Mucosa of rectum (tissue), 2 donors: ENCODE measurements around the gene PDE7B.

Experiments
- H3K27ac ChIP-seq, 2 donors: one replicate each; pipeline ENCODE4 v1.7.0; 2013; ENCODE audit warnings: inconsistent platforms in 2 of 2, low read depth in 2 of 2, low read length in 2 of 2
- H3K27me3 ChIP-seq, 2 donors: one replicate each; pipeline ENCODE4 v1.7.0; 2013; ENCODE audit warnings: low read length in 2 of 2; ENCODE audit not compliant: control insufficient read depth in 2 of 2, insufficient read depth in 2 of 2
- H3K36me3 ChIP-seq, 2 donors: one replicate each; pipeline ENCODE4 v1.7.0; 2013; ENCODE audit warnings: low read length in 2 of 2; ENCODE audit not compliant: control insufficient read depth in 2 of 2, insufficient read depth in 2 of 2
- H3K4me1 ChIP-seq, 2 donors: one replicate each; pipeline ENCODE4 v1.7.0; 2013; ENCODE audit warnings: low read length in 2 of 2, mild to moderate bottlenecking in 1 of 2; ENCODE audit not compliant: control insufficient read depth in 2 of 2, insufficient read depth in 2 of 2
- H3K4me3 ChIP-seq, 2 donors: one replicate each; pipeline ENCODE4 v1.7.0; 2013; ENCODE audit warnings: low read length in 2 of 2
- H3K9ac ChIP-seq, 2 donors: one replicate each; pipeline ENCODE4 v1.7.0; 2013; ENCODE audit warnings: low read length in 2 of 2, low read depth in 1 of 2, mild to moderate bottlenecking in 1 of 2
- H3K9me3 ChIP-seq, 2 donors: one replicate each; pipeline ENCODE4 v1.7.0; 2013; ENCODE audit warnings: low read length in 2 of 2; ENCODE audit not compliant: control insufficient read depth in 2 of 2
- donor health status: healthy.
- donor health status: Normal muscosa, but diverticular disease.

Gene PDE7B

GRCh38 chr6:136086686-136087085 lies 235.2 kb downstream of the PDE7B start:
- Histone ChIP-seq H3K9me3 (no peaks in the 10 kb centered on the region), H3K4me1 (no peaks in the 10 kb centered on the region), H3K4me3 (no peak overlapping the region), H3K27me3 (no peaks in the 10 kb centered on the region), H3K27ac (peak overlapping the region in 1 of 2 donors; percentile 10), H3K9ac (no peak overlapping the region), H3K36me3 (no peaks in the 10 kb centered on the region)

GRCh38 chr6:136087986-136088385 lies 236.5 kb downstream of the PDE7B start:
- H3K27me3 ChIP-seq = no peaks in the 10 kb centered on the region
- H3K9me3 ChIP-seq = no peaks in the 10 kb centered on the region
- H3K27ac ChIP-seq = no peak overlapping the region
- no peaks in the 10 kb centered on the region for H3K36me3 ChIP-seq
- no peak overlapping the region for H3K4me3 ChIP-seq
- H3K4me1 ChIP-seq = no peaks in the 10 kb centered on the region
- H3K9ac ChIP-seq = no peak overlapping the region

- H3K27me3 ChIP-seq = no peaks in the 10 kb centered on the region
- H3K4me1 ChIP-seq = no peaks in the 10 kb centered on the region
- no peaks in the 10 kb centered on the region for H3K36me3 ChIP-seq
- no peak overlapping the region for H3K9ac ChIP-seq
- H3K27ac ChIP-seq = no peak overlapping the region
- H3K4me3 ChIP-seq = no peak overlapping the region
- H3K9me3 ChIP-seq = no peaks in the 10 kb centered on the region
These were observed 237.2 kb downstream of the PDE7B start for GRCh38 chr6:136088693-136089092.

- Histone ChIP-seq H3K27me3 (no peaks in the 10 kb centered on the region), H3K9ac (no peak overlapping the region), H3K27ac (no peak overlapping the region), H3K4me3 (no peak overlapping the region), H3K4me1 (no peaks in the 10 kb centered on the region), H3K36me3 (no peaks in the 10 kb centered on the region), H3K9me3 (no peaks in the 10 kb centered on the region)
These were observed 238.4 kb downstream of the PDE7B start for GRCh38 chr6:136089876-136090275.

DNA sequence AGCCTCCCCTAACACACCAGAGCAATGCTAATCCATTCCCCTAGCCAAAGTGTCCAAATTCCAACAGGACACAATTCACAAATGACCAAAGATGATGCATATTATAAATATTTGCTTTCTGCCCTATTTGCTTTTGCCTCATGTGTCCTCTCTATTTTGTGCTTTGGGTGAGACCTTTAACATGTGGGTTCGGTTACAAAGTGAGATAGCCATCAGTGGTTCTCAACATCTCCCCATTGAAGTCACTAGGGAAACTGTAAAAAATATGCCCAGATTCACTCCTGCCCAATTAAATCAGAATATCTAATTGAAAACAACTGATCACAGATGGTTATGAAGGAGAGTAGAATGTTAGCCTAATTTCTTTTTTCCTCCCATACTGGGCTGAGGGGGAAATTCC lies 239.4 kb downstream of the PDE7B start:
- Histone ChIP-seq H3K4me3 (no peak overlapping the region), H3K36me3 (no peaks in the 10 kb centered on the region), H3K27ac (no peak overlapping the region), H3K4me1 (no peaks in the 10 kb centered on the region), H3K27me3 (no peaks in the 10 kb centered on the region), H3K9me3 (no peaks in the 10 kb centered on the region), H3K9ac (no peak overlapping the region)

DNA sequence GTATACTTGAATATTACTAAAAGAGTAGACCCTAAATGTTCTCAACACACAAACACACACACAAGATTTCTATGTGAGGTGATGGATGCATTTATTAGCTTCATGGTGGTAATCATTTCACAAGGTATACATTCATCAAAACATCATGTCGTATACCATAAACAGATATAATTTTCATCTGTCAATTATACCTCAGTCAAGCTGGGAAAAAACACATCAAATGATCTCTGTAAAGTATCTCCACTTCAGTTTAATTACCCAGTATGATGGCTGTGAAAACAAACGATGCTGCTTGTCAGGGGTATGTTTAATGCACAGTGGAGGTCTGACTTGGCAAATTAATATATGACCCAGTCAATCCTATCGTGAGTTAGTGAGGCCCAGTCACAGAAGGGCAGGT lies 241.4 kb downstream of the PDE7B start:
- no peak overlapping the region for H3K4me3 ChIP-seq
- H3K27ac ChIP-seq = no peak overlapping the region
- H3K36me3 ChIP-seq = no peaks in the 10 kb centered on the region

DNA sequence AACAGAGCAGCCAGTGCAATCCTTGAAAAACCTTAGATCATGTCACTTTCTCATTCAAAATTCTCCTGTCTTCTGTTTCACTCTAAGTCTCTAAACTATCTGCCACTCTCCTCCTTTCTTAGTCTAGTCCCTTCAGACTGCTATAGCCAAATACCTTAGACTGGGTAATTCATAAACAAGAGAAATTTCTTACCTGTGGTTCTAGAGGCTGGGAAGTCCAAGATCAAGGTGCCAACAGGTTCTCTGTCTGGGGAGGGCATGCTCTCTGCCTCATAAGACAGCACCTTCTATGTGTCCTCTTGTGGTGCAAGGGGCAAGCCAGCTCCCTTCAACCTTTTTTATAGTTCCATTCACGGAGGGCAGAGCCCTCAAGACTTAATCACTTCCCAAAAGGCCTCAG lies 242.3 kb downstream of the PDE7B start:
- H3K27me3 ChIP-seq = no peaks in the 10 kb centered on the region
- no peak overlapping the region for H3K27ac ChIP-seq
- H3K4me1 ChIP-seq = no peaks in the 10 kb centered on the region
- H3K9ac ChIP-seq = no peak overlapping the region
- H3K4me3 ChIP-seq = no peak overlapping the region
- H3K9me3 ChIP-seq = no peaks in the 10 kb centered on the region
- no peaks in the 10 kb centered on the region for H3K36me3 ChIP-seq

More for the DNA sequence above, 241.4 kb downstream of the PDE7B start:
- Histone ChIP-seq H3K4me1 (no peaks in the 10 kb centered on the region), H3K9me3 (no peaks in the 10 kb centered on the region), H3K27me3 (no peaks in the 10 kb centered on the region), H3K9ac (no peak overlapping the region)

DNA sequence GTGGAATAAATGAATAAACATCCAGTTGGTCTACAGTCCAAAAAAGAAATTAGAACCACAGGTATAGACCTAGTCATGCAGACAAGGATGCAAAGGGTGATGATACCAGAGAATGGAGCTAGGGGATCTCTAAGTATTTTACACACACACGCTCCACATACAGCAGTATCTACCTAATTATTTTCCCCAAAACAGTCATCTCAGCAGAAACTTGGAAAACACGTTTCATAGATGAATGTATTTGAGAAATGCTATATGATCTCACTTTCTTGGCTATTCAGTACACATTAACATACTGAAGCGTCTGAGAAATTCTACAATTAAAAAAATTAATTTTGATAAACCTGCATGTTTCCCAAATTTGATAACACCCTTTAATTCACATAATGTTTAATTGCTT lies 243.3 kb downstream of the PDE7B start:
- no peaks in the 10 kb centered on the region for H3K4me1 ChIP-seq
- H3K27me3 ChIP-seq = no peaks in the 10 kb centered on the region
- no peak overlapping the region for H3K9ac ChIP-seq
- H3K36me3 ChIP-seq = no peaks in the 10 kb centered on the region
- H3K27ac ChIP-seq = no peak overlapping the region
- H3K4me3 ChIP-seq = no peak overlapping the region
- no peaks in the 10 kb centered on the region for H3K9me3 ChIP-seq

GRCh38 chr6:136095986-136096385 lies 244.5 kb downstream of the PDE7B start:
- H3K27ac ChIP-seq = no peak overlapping the region
- no peak overlapping the region for H3K9ac ChIP-seq
- no peaks in the 10 kb centered on the region for H3K4me1 ChIP-seq
- H3K9me3 ChIP-seq = no peaks in the 10 kb centered on the region
- no peaks in the 10 kb centered on the region for H3K36me3 ChIP-seq
- no peak overlapping the region for H3K4me3 ChIP-seq
- no peaks in the 10 kb centered on the region for H3K27me3 ChIP-seq

- Histone ChIP-seq H3K27me3 (no peaks in the 10 kb centered on the region), H3K27ac (peak overlapping the region; percentile 54 to 56), H3K36me3 (no peaks in the 10 kb centered on the region), H3K9me3 (no peaks in the 10 kb centered on the region), H3K4me1 (peaks cover 0 to 3% of the 10 kb centered on the region in 2 donors), H3K4me3 (no peak overlapping the region), H3K9ac (no peak overlapping the region)
These were observed 251.6 kb downstream of the PDE7B start for GRCh38 chr6:136102991-136103688.
